ENCODE measurements around the gene ZNF471. TPM values are rescaled to one million over a fixed set of nuclear protein-coding genes. Genes with fewer than 3 reads are reported as not detected.
A peak's percentile ranks its signal among the peaks of the same experiment; 100 is the strongest.

The ZNF471 gene
- total and polyA plus RNA-seq, 2 donors: 1.4 to 4.6 TPM

- H3K36me3 ChIP-seq (ENCODE audit: control insufficient read depth in 2 of 2, insufficient read depth in 2 of 2, low read length in 1 of 2): peaks cover 7 to 20% of the 10 kb centered on the region in 2 donors
- H3K27me3 ChIP-seq (ENCODE audit: control insufficient read depth in 2 of 2, insufficient read depth in 1 of 2, low read length in 1 of 2): no peaks in the 10 kb centered on the region
- peak overlapping the region; percentile 57 to 86 for H3K27ac ChIP-seq (ENCODE audit: low read depth in 1 of 2, low read length in 1 of 2)
- WGBS: 2% methylated on average over 23 of the region's 23 CpGs
- peaks cover 9 to 14% of the 10 kb centered on the region in 2 donors for H3K9me3 ChIP-seq (ENCODE audit: control insufficient read depth in 2 of 2, insufficient read depth in 1 of 2, low read length in 1 of 2)
- peak overlapping the region; percentile 91 to 94 for H3K4me3 ChIP-seq (ENCODE audit: low read length in 2 of 2)
- H3K4me1 ChIP-seq (ENCODE audit: control insufficient read depth in 2 of 2, insufficient read depth in 2 of 2, low read length in 2 of 2): peaks cover 4 to 6% of the 10 kb centered on the region in 2 donors
- peak in 2 of 9 donors; percentile 25 for DNase-seq (ENCODE audit: low read depth in 6 of 9, low spot score in 9 of 9)
Measured at GRCh38 chr19:56566904-56567273, 59.2 kb downstream of the ZNF471 start.

- Histone ChIP-seq H3K27ac (ENCODE audit: low read depth in 1 of 2, low read length in 1 of 2) (peak within 1 kb of the TSS; percentile 57 to 86), H3K4me1 (ENCODE audit: control insufficient read depth in 2 of 2, insufficient read depth in 2 of 2, low read length in 2 of 2) (peaks cover 4 to 6% of the 10 kb centered on the region in 2 donors), H3K4me3 (ENCODE audit: low read length in 2 of 2) (peak within 1 kb of the TSS; percentile 91 to 94), H3K9me3 (ENCODE audit: control insufficient read depth in 2 of 2, insufficient read depth in 1 of 2, low read length in 1 of 2) (peaks cover 9 to 11% of the 10 kb centered on the region in 2 donors), H3K27me3 (ENCODE audit: control insufficient read depth in 2 of 2, insufficient read depth in 1 of 2, low read length in 1 of 2) (no peaks in the 10 kb centered on the region), H3K36me3 (ENCODE audit: control insufficient read depth in 2 of 2, insufficient read depth in 2 of 2, low read length in 1 of 2) (peaks cover 8 to 20% of the 10 kb centered on the region in 2 donors)
- DNase-seq (ENCODE audit: low read depth in 6 of 9, low spot score in 9 of 9): peak; percentile 64 to 92 (median 80)
- 6% methylated on average over 66 of the region's 66 CpGs for WGBS
Measured at GRCh38 chr19:56567274-56568120, 59.8 kb downstream of the ZNF471 start, which contains the start of gene ZNF470. Gene ZNF470, plus strand, starts transcription at chr19:56567468. Its CDS starts 2,844 bp downstream, at chr19:56570312.

DNA sequence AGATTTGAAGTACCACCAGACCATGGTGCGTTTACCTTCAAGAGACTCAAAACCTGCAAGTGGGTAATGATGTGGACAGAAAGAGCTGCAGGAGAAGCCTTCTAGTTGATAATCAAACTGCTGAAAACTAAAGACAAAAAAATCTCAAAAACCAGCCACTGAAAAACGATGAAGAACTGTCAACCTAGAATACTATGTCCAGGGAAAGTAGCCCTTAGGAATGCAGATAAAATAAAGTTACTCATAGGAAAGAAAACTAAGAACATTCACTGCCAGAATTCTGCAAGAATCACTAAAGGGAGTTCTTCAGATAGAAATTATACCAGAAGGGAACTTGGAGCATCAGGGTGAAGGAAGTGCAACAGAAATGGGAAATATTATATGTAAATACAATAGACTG is 64.9 kb downstream of the ZNF471 start:
- Histone ChIP-seq H3K27me3 (ENCODE audit: control insufficient read depth in 2 of 2, insufficient read depth in 1 of 2, low read length in 1 of 2) (no peaks in the 10 kb centered on the region), H3K9me3 (ENCODE audit: control insufficient read depth in 2 of 2, insufficient read depth in 1 of 2, low read length in 1 of 2) (peaks cover 5 to 12% of the 10 kb centered on the region in 2 donors), H3K4me3 (ENCODE audit: low read length in 2 of 2) (no peak overlapping the region), H3K36me3 (ENCODE audit: control insufficient read depth in 2 of 2, insufficient read depth in 2 of 2, low read length in 1 of 2) (peaks cover 21 to 25% of the 10 kb centered on the region in 2 donors), H3K27ac (ENCODE audit: low read depth in 1 of 2, low read length in 1 of 2) (no peak overlapping the region), H3K4me1 (ENCODE audit: control insufficient read depth in 2 of 2, insufficient read depth in 2 of 2, low read length in 2 of 2) (peaks cover 4 to 6% of the 10 kb centered on the region in 2 donors)
- no peak for DNase-seq (ENCODE audit: low read depth in 6 of 9, low spot score in 9 of 9)
- WGBS: 73% methylated on average over 2 of the region's 2 CpGs

GRCh38 chr19:56573914-56574313 is 66.3 kb downstream of the ZNF471 start:
- DNase-seq (ENCODE audit: low read depth in 6 of 9, low spot score in 9 of 9): no peak
- Histone ChIP-seq H3K9me3 (ENCODE audit: control insufficient read depth in 2 of 2, insufficient read depth in 1 of 2, low read length in 1 of 2) (peaks cover 3 to 17% of the 10 kb centered on the region in 2 donors), H3K4me1 (ENCODE audit: control insufficient read depth in 2 of 2, insufficient read depth in 2 of 2, low read length in 2 of 2) (no peaks in the 10 kb centered on the region), H3K27me3 (ENCODE audit: control insufficient read depth in 2 of 2, insufficient read depth in 1 of 2, low read length in 1 of 2) (no peaks in the 10 kb centered on the region), H3K36me3 (ENCODE audit: control insufficient read depth in 2 of 2, insufficient read depth in 2 of 2, low read length in 1 of 2) (peaks cover 21 to 25% of the 10 kb centered on the region in 2 donors), H3K27ac (ENCODE audit: low read depth in 1 of 2, low read length in 1 of 2) (no peak overlapping the region), H3K4me3 (ENCODE audit: low read length in 2 of 2) (no peak overlapping the region)
- WGBS: 97% methylated on average over 3 of the region's 3 CpGs

- peaks cover 6 to 12% of the 10 kb centered on the region in 2 donors for H3K9me3 ChIP-seq (ENCODE audit: control insufficient read depth in 2 of 2, insufficient read depth in 1 of 2, low read length in 1 of 2)
- WGBS: 98% methylated on average over 11 of the region's 11 CpGs
- no peaks in the 10 kb centered on the region for H3K27me3 ChIP-seq (ENCODE audit: control insufficient read depth in 2 of 2, insufficient read depth in 1 of 2, low read length in 1 of 2)
- H3K36me3 ChIP-seq (ENCODE audit: control insufficient read depth in 2 of 2, insufficient read depth in 2 of 2, low read length in 1 of 2): peaks cover 5 to 12% of the 10 kb centered on the region in 2 donors
- no peak overlapping the region for H3K27ac ChIP-seq (ENCODE audit: low read depth in 1 of 2, low read length in 1 of 2)
- H3K4me3 ChIP-seq (ENCODE audit: low read length in 2 of 2): no peak overlapping the region
- no peak for DNase-seq (ENCODE audit: low read depth in 6 of 9, low spot score in 9 of 9)
- no peaks in the 10 kb centered on the region for H3K4me1 ChIP-seq (ENCODE audit: control insufficient read depth in 2 of 2, insufficient read depth in 2 of 2, low read length in 2 of 2)
Measured at GRCh38 chr19:56577719-56578602, 70.3 kb downstream of the ZNF471 start.

Other genes with a start within 250 kb of the ZNF471 start
- 0.85 TPM for gene EDDM13, start 235.1 kb upstream of the ZNF471 start, total RNA-seq
- gene EDDM13, start 235.1 kb upstream of the ZNF471 start, polyA plus RNA-seq: 3.1 TPM
- 7.4 TPM for gene ZSCAN5A, start 193.0 kb upstream of the ZNF471 start, total RNA-seq
- gene ZSCAN5A, start 193.0 kb upstream of the ZNF471 start, polyA plus RNA-seq: 4.9 TPM
- 4.2 TPM for gene ZNF582, start 114.3 kb upstream of the ZNF471 start, total RNA-seq
- 6.2 TPM for gene ZNF582, start 114.3 kb upstream of the ZNF471 start, polyA plus RNA-seq
- gene ZNF583, start 103.5 kb upstream of the ZNF471 start, total RNA-seq: 5.0 TPM
- 3.1 TPM for gene ZNF583, start 103.5 kb upstream of the ZNF471 start, polyA plus RNA-seq
- 3.8 TPM for gene ZNF667, start 30.5 kb upstream of the ZNF471 start, total RNA-seq
- 4.7 TPM for gene ZNF667, start 30.5 kb upstream of the ZNF471 start, polyA plus RNA-seq
- gene ZFP28, start 31.1 kb downstream of the ZNF471 start, total RNA-seq: 2.9 TPM
- gene ZFP28, start 31.1 kb downstream of the ZNF471 start, polyA plus RNA-seq: 6.1 TPM
- 2.2 TPM for gene ZNF470, start 59.6 kb downstream of the ZNF471 start, total RNA-seq
- 7.7 TPM for gene ZNF470, start 59.6 kb downstream of the ZNF471 start, polyA plus RNA-seq
- gene ZNF71, start 87.4 kb downstream of the ZNF471 start, total RNA-seq: 5.1 TPM
- gene ZNF71, start 87.4 kb downstream of the ZNF471 start, polyA plus RNA-seq: 3.5 TPM
- gene SMIM17, start 135.3 kb downstream of the ZNF471 start, total RNA-seq: 0.38 TPM
- gene SMIM17, start 135.3 kb downstream of the ZNF471 start, polyA plus RNA-seq: 0.21 TPM
- 0.71 TPM for gene ZNF835, start 163.9 kb downstream of the ZNF471 start, total RNA-seq
- 0.34 TPM for gene ZNF835, start 163.9 kb downstream of the ZNF471 start, polyA plus RNA-seq